GM18498 (cell line): ENCODE measurements around the gene BPIFB2.
"Not testable (repeated sequence)": the region's sequence is repeated elsewhere in the genome, so short reads cannot be mapped to it uniquely, and the experiment has no call there.

ENCODE experiments used
- ATAC-seq: cut with Tn5 transposase; IDR thresholded peaks from one replicate; pipeline ENCODE4 v1.9.1; 2021; ENCODE audit warnings: mild to moderate bottlenecking, moderate library complexity; ENCODE audit not compliant: unreplicated experiment

The BPIFB2 gene

GRCh38 chr20:33034901-33035492 lies 27.5 kb downstream of the BPIFB2 start:
- no peak for ATAC-seq

GRCh38 chr20:33037456-33037855 lies 30.0 kb downstream of the BPIFB2 start:
- no peak for ATAC-seq

GRCh38 chr20:33038243-33038642 lies 30.7 kb downstream of the BPIFB2 start:
- no peak for ATAC-seq

- no peak for ATAC-seq
Observed at GRCh38 chr20:33042430-33042829, 34.9 kb downstream of the BPIFB2 start.

- no peak for ATAC-seq
Observed at GRCh38 chr20:33042983-33043730, 35.7 kb downstream of the BPIFB2 start.

GRCh38 chr20:33043731-33044181 lies 36.3 kb downstream of the BPIFB2 start:
- ATAC-seq: no peak

- not testable (repeated sequence) for ATAC-seq
Observed at GRCh38 chr20:33045129-33045721, 37.7 kb downstream of the BPIFB2 start.

GRCh38 chr20:33046412-33046811 lies 38.9 kb downstream of the BPIFB2 start:
- no peak for ATAC-seq

- no peak for ATAC-seq
Observed at GRCh38 chr20:33051333-33051732, 43.8 kb downstream of the BPIFB2 start.

GRCh38 chr20:33053291-33054106 lies 46.0 kb downstream of the BPIFB2 start, which contains the start of gene BPIFB3:
TSS of gene BPIFB3 (plus strand) at chr20:33053903. CDS start at chr20:33055436, 1,533 bp downstream.
- ATAC-seq: no peak

- ATAC-seq: no peak
Observed at GRCh38 chr20:33054381-33054780, 46.9 kb downstream of the BPIFB2 start.

GRCh38 chr20:33054791-33055190 lies 47.3 kb downstream of the BPIFB2 start:
- ATAC-seq: no peak

- ATAC-seq: no peak
Observed at GRCh38 chr20:33059136-33059535, 51.6 kb downstream of the BPIFB2 start.

- ATAC-seq: no peak
Observed at GRCh38 chr20:33059741-33060390, 52.4 kb downstream of the BPIFB2 start.

- no peak for ATAC-seq
Observed at GRCh38 chr20:33061658-33062028, 54.1 kb downstream of the BPIFB2 start.

- ATAC-seq: no peak
Observed at GRCh38 chr20:33062105-33062824, 54.8 kb downstream of the BPIFB2 start.

- ATAC-seq: no peak
Observed at GRCh38 chr20:33062825-33063149, 55.3 kb downstream of the BPIFB2 start.

- no peak for ATAC-seq
Observed at GRCh38 chr20:33063271-33063670, 55.8 kb downstream of the BPIFB2 start.

GRCh38 chr20:33064572-33065287 lies 57.2 kb downstream of the BPIFB2 start:
- no peak for ATAC-seq

- no peak for ATAC-seq
Observed at GRCh38 chr20:33065785-33066184, 58.3 kb downstream of the BPIFB2 start.
